ENCODE results near the gene TOMM20. TPM values are rescaled to one million over a fixed set of nuclear protein-coding genes. Genes with fewer than 3 reads are reported as not detected.

TOMM20 gene
- total RNA-seq, 1 experiment from 2014 or later, result 72.6 TPM

DNA sequence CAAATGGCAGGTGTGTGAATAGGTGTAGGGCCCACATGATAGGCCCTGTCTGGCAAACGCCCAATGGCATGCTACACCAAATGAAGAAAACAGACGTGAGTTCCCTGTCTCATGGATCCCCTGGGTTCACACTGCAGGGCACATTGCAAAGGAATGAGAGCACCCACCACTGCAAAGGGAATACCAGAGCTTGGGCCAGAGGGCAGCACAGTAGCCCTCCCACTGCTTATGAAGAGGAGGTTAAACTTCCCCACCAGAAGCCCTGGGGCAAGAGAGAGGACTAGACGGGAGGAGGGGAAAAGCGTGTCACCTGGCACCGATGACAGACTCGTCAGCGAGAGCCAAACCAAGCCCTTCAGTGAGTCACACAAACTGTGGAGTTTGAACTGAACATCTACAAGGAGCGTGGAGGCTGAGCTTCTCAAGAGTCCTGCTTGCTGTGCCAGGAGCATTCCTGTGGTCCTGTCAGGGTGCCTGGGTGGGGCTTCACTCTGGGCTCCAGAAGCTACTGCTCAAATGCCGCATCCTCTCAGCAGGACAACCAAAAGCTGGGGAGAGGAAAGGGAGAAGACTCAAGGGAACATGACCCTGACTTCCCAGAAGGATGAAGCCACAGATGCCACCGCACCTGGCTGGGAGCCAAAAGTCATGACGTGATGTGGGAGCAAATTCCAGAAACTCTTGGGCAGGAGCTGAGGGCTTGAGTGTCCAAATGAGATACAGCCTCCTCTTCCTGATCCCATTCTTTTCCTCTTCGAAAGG lies 61.1 kb downstream of the TOMM20 start:
- Histone ChIP-seq H3K9me3 (ENCODE audit: low read depth, low read length, poor library complexity, severe bottlenecking) (no peaks in the 10 kb centered on the region), H3K36me3 (ENCODE audit: insufficient read depth, low read length, poor library complexity, severe bottlenecking) (no peaks in the 10 kb centered on the region), H3K4me1 (ENCODE audit: insufficient read depth, low read length, poor library complexity, severe bottlenecking) (peaks cover 8% of the 10 kb centered on the region), H3K4me3 (ENCODE audit: low read depth, low read length, poor library complexity, severe bottlenecking) (no peak overlapping the region), H3K27ac (ENCODE audit: low read depth, low read length, poor library complexity, severe bottlenecking) (peak overlapping the region; percentile 16), H3K27me3 (replicated peaks; ENCODE audit: insufficient read depth, low read depth, low read length, poor library complexity) (no peaks in the 10 kb centered on the region)
- POLR2A ChIA-PET (ENCODE audit: low non-redundant PET), result no interaction called here
- peak; percentile 63 for DNase-seq (ENCODE audit: low spot score)
- TF ChIP-seq, protein P1, sequence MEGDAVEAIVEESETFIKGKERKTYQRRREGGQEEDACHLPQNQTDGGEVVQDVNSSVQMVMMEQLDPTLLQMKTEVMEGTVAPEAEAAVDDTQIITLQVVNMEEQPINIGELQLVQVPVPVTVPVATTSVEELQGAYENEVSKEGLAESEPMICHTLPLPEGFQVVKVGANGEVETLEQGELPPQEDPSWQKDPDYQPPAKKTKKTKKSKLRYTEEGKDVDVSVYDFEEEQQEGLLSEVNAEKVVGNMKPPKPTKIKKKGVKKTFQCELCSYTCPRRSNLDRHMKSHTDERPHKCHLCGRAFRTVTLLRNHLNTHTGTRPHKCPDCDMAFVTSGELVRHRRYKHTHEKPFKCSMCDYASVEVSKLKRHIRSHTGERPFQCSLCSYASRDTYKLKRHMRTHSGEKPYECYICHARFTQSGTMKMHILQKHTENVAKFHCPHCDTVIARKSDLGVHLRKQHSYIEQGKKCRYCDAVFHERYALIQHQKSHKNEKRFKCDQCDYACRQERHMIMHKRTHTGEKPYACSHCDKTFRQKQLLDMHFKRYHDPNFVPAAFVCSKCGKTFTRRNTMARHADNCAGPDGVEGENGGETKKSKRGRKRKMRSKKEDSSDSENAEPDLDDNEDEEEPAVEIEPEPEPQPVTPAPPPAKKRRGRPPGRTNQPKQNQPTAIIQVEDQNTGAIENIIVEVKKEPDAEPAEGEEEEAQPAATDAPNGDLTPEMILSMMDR (conservative IDR thresholded peaks at IDR 0.05; ENCODE audit: low read depth, low read length), result no peak
- TF ChIP-seq EZH2 (IDR thresholded peaks at IDR 0.05; ENCODE audit: borderline replicate concordance, low read depth, low read length, poor library complexity, severe bottlenecking), result no peak
- no TSS peak for BruUV-seq (replicated peaks)
- intact Hi-C loops (cut with micrococcal nuclease; ENCODE audit: unreplicated experiment), result no loop called here
- CTCF ChIA-PET, result no interaction called here

DNA sequence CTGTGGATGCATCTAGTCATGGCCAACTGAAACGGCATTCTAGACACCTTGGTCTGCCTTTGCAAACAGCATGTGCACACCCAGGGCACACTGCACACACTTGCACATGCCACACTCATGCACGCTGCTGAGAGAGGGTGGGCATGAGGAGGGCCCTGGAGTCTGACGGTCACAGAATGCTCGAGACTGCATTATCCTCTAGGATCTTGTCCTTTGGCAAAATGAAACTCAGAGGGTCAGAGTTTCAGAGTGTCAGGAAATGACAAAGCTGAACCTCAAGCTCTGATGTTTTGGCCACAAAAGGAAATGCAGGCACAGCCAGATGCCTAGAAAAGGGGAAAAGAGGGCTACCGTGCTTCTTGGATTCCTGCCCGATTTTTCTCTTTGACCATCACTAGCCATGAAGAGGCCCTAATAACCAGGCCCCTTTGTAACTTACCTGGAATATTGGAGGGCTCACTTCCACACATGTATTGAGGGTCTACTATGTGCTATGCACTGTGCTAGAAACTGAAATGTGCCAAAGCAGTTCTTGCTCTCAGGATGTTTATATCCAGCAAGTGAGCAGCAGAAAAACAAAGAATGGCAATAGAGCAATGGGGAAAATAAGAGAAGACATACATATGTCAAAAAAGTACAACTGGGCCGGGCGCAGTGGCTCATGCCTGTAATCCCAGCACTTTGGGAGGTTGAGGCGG lies 65.4 kb downstream of the TOMM20 start:
- H3K27ac ChIP-seq (ENCODE audit: low read depth, low read length, poor library complexity, severe bottlenecking), result no peak overlapping the region
- no peak overlapping the region for H3K4me3 ChIP-seq (ENCODE audit: low read depth, low read length, poor library complexity, severe bottlenecking)
- ChIA-PET CTCF (no interaction called here), POLR2A (ENCODE audit: low non-redundant PET) (no interaction called here)
- H3K27me3 ChIP-seq (replicated peaks; ENCODE audit: insufficient read depth, low read depth, low read length, poor library complexity), result no peaks in the 10 kb centered on the region
- intact Hi-C loops (cut with micrococcal nuclease; ENCODE audit: unreplicated experiment), result no loop called here
- BruUV-seq (replicated peaks), result no TSS peak
- no peak for DNase-seq (ENCODE audit: low spot score)
- H3K9me3 ChIP-seq (ENCODE audit: low read depth, low read length, poor library complexity, severe bottlenecking), result no peaks in the 10 kb centered on the region
- H3K4me1 ChIP-seq (ENCODE audit: insufficient read depth, low read length, poor library complexity, severe bottlenecking), result peaks cover 21% of the 10 kb centered on the region
- H3K36me3 ChIP-seq (ENCODE audit: insufficient read depth, low read length, poor library complexity, severe bottlenecking), result no peaks in the 10 kb centered on the region
- TF ChIP-seq, protein P1 (conservative IDR thresholded peaks at IDR 0.05; ENCODE audit: low read depth, low read length), result no peak
- TF ChIP-seq EZH2 (IDR thresholded peaks at IDR 0.05; ENCODE audit: borderline replicate concordance, low read depth, low read length, poor library complexity, severe bottlenecking), result no peak

DNA sequence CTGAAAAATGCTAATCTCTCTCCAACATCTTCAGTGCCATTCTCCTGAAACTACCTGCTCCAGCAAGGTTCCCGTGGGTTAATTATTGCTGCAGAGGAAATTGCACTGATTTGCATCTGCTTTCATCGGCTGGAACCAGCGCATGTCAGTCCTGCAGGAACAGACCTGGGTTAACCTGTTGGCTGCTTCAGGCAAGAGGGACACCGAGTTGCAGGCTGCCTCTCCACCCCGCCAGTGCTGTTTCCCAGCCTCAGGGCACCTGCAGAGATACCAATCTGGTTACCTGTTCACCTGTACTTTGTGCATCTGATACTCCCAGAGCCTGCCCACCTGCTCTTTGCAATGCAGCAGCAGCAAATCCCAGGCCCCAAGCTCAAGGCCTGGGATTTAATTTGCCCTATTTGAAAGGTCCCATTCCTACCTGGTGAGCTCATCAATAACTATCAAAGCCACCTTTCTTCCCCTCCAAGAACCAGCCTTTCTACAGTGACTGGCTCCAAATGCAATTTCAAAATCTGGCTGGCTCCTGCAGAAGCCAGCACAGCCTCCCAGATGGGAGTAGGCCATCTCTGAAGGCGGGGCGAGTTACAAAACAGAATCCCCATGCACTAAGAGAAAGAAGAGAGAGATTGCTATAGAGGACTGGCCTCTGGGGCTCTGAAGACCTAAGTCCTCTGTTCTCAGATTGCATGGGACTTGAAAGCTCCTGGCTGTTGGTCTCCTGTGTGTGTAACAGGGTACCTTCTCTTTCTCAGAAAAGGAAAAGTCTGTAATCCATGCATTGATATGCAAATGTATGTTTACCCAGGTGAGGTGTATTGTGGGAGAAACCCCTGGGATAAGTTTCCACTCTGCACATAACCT lies 67.8 kb downstream of the TOMM20 start:
- intact Hi-C loops (cut with micrococcal nuclease; ENCODE audit: unreplicated experiment), result no loop called here
- Histone ChIP-seq H3K4me3 (ENCODE audit: low read depth, low read length, poor library complexity, severe bottlenecking) (no peak overlapping the region), H3K4me1 (ENCODE audit: insufficient read depth, low read length, poor library complexity, severe bottlenecking) (peaks cover 16% of the 10 kb centered on the region), H3K36me3 (ENCODE audit: insufficient read depth, low read length, poor library complexity, severe bottlenecking) (no peaks in the 10 kb centered on the region), H3K27ac (ENCODE audit: low read depth, low read length, poor library complexity, severe bottlenecking) (peak overlapping the region; percentile 76), H3K9me3 (ENCODE audit: low read depth, low read length, poor library complexity, severe bottlenecking) (no peaks in the 10 kb centered on the region), H3K27me3 (replicated peaks; ENCODE audit: insufficient read depth, low read depth, low read length, poor library complexity) (no peaks in the 10 kb centered on the region)
- no TSS peak for BruUV-seq (replicated peaks)
- DNase-seq (ENCODE audit: low spot score), result no peak
- CTCF ChIA-PET, result no interaction called here
- TF ChIP-seq EZH2 (IDR thresholded peaks at IDR 0.05; ENCODE audit: borderline replicate concordance, low read depth, low read length, poor library complexity, severe bottlenecking), result no peak
- TF ChIP-seq, protein P1 (conservative IDR thresholded peaks at IDR 0.05; ENCODE audit: low read depth, low read length), result no peak
- POLR2A ChIA-PET (ENCODE audit: low non-redundant PET), result no interaction called here

Measured in A673 (cell line).